Measurements from ENCODE around the gene CMIP.

CMIP gene

GRCh38 chr16:81636298-81636993 is 191.8 kb downstream of the CMIP start:
- Histone ChIP-seq H3K27me3 (ENCODE audit: insufficient read depth, low read length, poor library complexity, severe bottlenecking) (no peaks in the 10 kb centered on the region), H3K4me1 (ENCODE audit: insufficient read depth, low read length, poor library complexity, severe bottlenecking) (no peaks in the 10 kb centered on the region), H3K4me3 (ENCODE audit: low read length, poor library complexity, severe bottlenecking) (no peak overlapping the region), H3K36me3 (ENCODE audit: insufficient read depth, low read length) (no peaks in the 10 kb centered on the region), H3K9ac (ENCODE audit: low read depth, low read length, poor library complexity, severe bottlenecking) (no peak overlapping the region), H3K4me2 (ENCODE audit: low read depth, low read length, poor library complexity, severe bottlenecking) (no peak overlapping the region), H3K9me3 (ENCODE audit: insufficient read depth, low read depth, low read length) (no peaks in the 10 kb centered on the region), H3K79me2 (ENCODE audit: insufficient read depth, low read length) (no peaks in the 10 kb centered on the region), H3K9me2 (replicated peaks; ENCODE audit: low read depth, low read length) (no peaks in the 10 kb centered on the region), H2AFZ (ENCODE audit: low read length) (no peak overlapping the region), H3F3A (ENCODE audit: low read depth) (no peaks in the 10 kb centered on the region), H4K20me1 (ENCODE audit: insufficient read depth, low read length, poor library complexity, severe bottlenecking) (no peaks in the 10 kb centered on the region)
- TF ChIP-seq EZH2phosphoT487 (IDR thresholded peaks at IDR 0.05; ENCODE audit: borderline replicate concordance) (no peak), CTCF (conservative IDR thresholded peaks at IDR 0.05; ENCODE audit: low read length) (no peak)

GRCh38 chr16:81637336-81638235 is 193.0 kb downstream of the CMIP start:
- H3K9me3 ChIP-seq (ENCODE audit: insufficient read depth, low read depth, low read length): no peaks in the 10 kb centered on the region
- no peaks in the 10 kb centered on the region for H3K36me3 ChIP-seq (ENCODE audit: insufficient read depth, low read length)
- H3K9ac ChIP-seq (ENCODE audit: low read depth, low read length, poor library complexity, severe bottlenecking): no peak overlapping the region
- TF ChIP-seq EZH2phosphoT487 (IDR thresholded peaks at IDR 0.05; ENCODE audit: borderline replicate concordance) (no peak), CTCF (conservative IDR thresholded peaks at IDR 0.05; ENCODE audit: low read length) (no peak)
- H3K4me3 ChIP-seq (ENCODE audit: low read length, poor library complexity, severe bottlenecking): no peak overlapping the region
- no peak overlapping the region for H3K4me2 ChIP-seq (ENCODE audit: low read depth, low read length, poor library complexity, severe bottlenecking)
- no peaks in the 10 kb centered on the region for H3K27me3 ChIP-seq (ENCODE audit: insufficient read depth, low read length, poor library complexity, severe bottlenecking)
- no peaks in the 10 kb centered on the region for H3K4me1 ChIP-seq (ENCODE audit: insufficient read depth, low read length, poor library complexity, severe bottlenecking)
- H3K79me2 ChIP-seq (ENCODE audit: insufficient read depth, low read length): no peaks in the 10 kb centered on the region
- H3F3A ChIP-seq (ENCODE audit: low read depth): no peaks in the 10 kb centered on the region
- H2AFZ ChIP-seq (ENCODE audit: low read length): no peak overlapping the region
- H3K9me2 ChIP-seq (replicated peaks; ENCODE audit: low read depth, low read length): no peaks in the 10 kb centered on the region
- no peaks in the 10 kb centered on the region for H4K20me1 ChIP-seq (ENCODE audit: insufficient read depth, low read length, poor library complexity, severe bottlenecking)

DNA sequence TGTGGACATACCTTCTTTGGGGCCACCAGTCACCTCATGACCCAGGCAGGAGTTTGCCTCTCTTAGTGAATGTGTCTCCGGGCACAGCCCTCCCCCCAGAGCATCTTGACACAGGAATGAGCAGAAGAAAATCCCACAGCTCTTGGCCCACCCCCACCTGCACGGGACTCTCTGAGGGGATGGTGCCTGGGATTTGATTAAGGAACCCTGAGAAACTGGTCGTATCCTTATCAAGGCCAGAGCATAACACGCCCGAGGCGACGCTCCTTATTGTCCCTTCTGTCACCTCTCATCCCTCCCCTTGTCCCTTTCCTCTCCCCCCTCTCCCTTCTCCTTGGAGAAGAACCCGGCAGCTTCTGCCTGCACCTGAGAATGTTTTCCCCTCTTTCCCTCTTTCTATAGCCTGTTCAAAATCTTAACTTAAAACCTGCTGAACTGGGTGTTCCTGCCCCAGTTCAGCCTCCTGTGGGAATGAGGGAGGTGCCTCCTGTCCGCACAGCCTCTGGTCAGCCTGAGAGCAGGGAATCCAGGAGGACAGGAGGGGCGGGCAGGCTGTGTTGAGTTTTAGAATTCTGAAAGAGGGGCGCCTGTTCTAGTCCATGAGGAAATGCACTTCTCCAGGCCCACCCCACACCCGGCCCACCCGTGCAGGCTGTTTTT is 193.8 kb downstream of the CMIP start:
- no peak overlapping the region for H3K4me3 ChIP-seq (ENCODE audit: low read length, poor library complexity, severe bottlenecking)
- no peak overlapping the region for H3K4me2 ChIP-seq (ENCODE audit: low read depth, low read length, poor library complexity, severe bottlenecking)
- no peaks in the 10 kb centered on the region for H3F3A ChIP-seq (ENCODE audit: low read depth)
- H2AFZ ChIP-seq (ENCODE audit: low read length): no peak overlapping the region
- TF ChIP-seq EZH2phosphoT487 (IDR thresholded peaks at IDR 0.05; ENCODE audit: borderline replicate concordance): no peak
- no peak for TF ChIP-seq CTCF (conservative IDR thresholded peaks at IDR 0.05; ENCODE audit: low read length)
- H3K9ac ChIP-seq (ENCODE audit: low read depth, low read length, poor library complexity, severe bottlenecking): no peak overlapping the region
- H4K20me1 ChIP-seq (ENCODE audit: insufficient read depth, low read length, poor library complexity, severe bottlenecking): no peaks in the 10 kb centered on the region
- no peaks in the 10 kb centered on the region for H3K27me3 ChIP-seq (ENCODE audit: insufficient read depth, low read length, poor library complexity, severe bottlenecking)
- H3K36me3 ChIP-seq (ENCODE audit: insufficient read depth, low read length): no peaks in the 10 kb centered on the region
- H3K9me2 ChIP-seq (replicated peaks; ENCODE audit: low read depth, low read length): no peaks in the 10 kb centered on the region
- H3K4me1 ChIP-seq (ENCODE audit: insufficient read depth, low read length, poor library complexity, severe bottlenecking): no peaks in the 10 kb centered on the region
- no peaks in the 10 kb centered on the region for H3K9me3 ChIP-seq (ENCODE audit: insufficient read depth, low read depth, low read length)
- no peaks in the 10 kb centered on the region for H3K79me2 ChIP-seq (ENCODE audit: insufficient read depth, low read length)

Data from Loucy (cell line).